Mucosa of rectum (tissue), 2 donors: ENCODE data around the gene HS3ST4.
"Not testable (repeated sequence)": the region's sequence is repeated elsewhere in the genome, so short reads cannot be mapped to it uniquely, and the experiment has no call there.

Experiments used
- H3K27ac ChIP-seq, 2 donors: one replicate each; pipeline ENCODE4 v1.7.0; 2013; ENCODE audit warnings: inconsistent platforms in 2 of 2, low read depth in 2 of 2, low read length in 2 of 2
- H3K27me3 ChIP-seq, 2 donors: one replicate each; pipeline ENCODE4 v1.7.0; 2013; ENCODE audit warnings: low read length in 2 of 2; ENCODE audit not compliant: control insufficient read depth in 2 of 2, insufficient read depth in 2 of 2
- H3K36me3 ChIP-seq, 2 donors: one replicate each; pipeline ENCODE4 v1.7.0; 2013; ENCODE audit warnings: low read length in 2 of 2; ENCODE audit not compliant: control insufficient read depth in 2 of 2, insufficient read depth in 2 of 2
- H3K4me1 ChIP-seq, 2 donors: one replicate each; pipeline ENCODE4 v1.7.0; 2013; ENCODE audit warnings: low read length in 2 of 2, mild to moderate bottlenecking in 1 of 2; ENCODE audit not compliant: control insufficient read depth in 2 of 2, insufficient read depth in 2 of 2
- H3K4me3 ChIP-seq, 2 donors: one replicate each; pipeline ENCODE4 v1.7.0; 2013; ENCODE audit warnings: low read length in 2 of 2
- H3K9ac ChIP-seq, 2 donors: one replicate each; pipeline ENCODE4 v1.7.0; 2013; ENCODE audit warnings: low read length in 2 of 2, low read depth in 1 of 2, mild to moderate bottlenecking in 1 of 2
- H3K9me3 ChIP-seq, 2 donors: one replicate each; pipeline ENCODE4 v1.7.0; 2013; ENCODE audit warnings: low read length in 2 of 2; ENCODE audit not compliant: control insufficient read depth in 2 of 2
- donor health status: healthy.
- donor health status: Normal muscosa, but diverticular disease.

The HS3ST4 gene

DNA sequence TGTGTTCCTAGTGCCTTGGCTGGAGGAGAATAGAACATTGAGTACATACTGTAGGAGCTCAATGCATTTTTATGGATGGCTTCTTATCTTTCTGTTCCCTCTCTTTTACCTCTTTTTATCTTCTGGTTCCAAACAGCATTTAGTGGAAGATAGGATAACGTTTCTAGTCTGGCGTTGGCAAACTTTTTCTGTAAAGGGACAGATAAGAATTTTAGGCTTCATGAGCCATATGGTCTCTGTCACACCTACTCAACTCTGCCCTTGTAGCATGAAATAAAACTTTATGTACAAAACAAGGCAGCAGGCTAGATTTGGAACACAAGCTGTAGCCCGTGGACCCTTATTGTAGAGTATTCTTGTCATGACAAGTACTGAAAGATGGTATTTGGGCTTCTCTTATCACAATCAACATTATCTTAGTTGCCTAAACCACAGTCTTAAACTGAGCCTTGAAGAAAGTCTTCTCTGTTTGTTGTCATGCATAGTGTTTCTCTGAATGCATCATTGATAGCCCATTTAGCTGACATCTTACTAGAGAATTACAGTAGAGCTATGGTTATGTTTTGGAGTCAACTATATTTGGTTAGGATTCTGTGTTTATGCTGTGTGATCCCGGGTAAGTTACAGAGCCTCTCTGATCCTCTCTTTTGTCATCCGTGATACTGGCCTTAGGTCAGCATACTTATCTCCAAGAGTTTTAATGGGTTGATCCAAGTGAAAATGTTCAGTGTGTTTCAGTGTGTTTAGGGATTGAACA is 80.2 kb downstream of the HS3ST4 start:
- H3K9me3 ChIP-seq = no peaks in the 10 kb centered on the region
- no peaks in the 10 kb centered on the region for H3K27me3 ChIP-seq
- H3K4me3 ChIP-seq = no peak overlapping the region
- H3K27ac ChIP-seq = no peak overlapping the region
- H3K4me1 ChIP-seq = no peaks in the 10 kb centered on the region
- no peaks in the 10 kb centered on the region for H3K36me3 ChIP-seq
- H3K9ac ChIP-seq = no peak overlapping the region

- not testable (repeated sequence) for H3K27me3 ChIP-seq, H3K4me1 ChIP-seq, H3K4me3 ChIP-seq, H3K36me3 ChIP-seq, H3K9me3 ChIP-seq, H3K27ac ChIP-seq, H3K9ac ChIP-seq
Observed at GRCh38 chr16:25776214-25776613, 84.5 kb downstream of the HS3ST4 start.

- Histone ChIP-seq H3K27ac (no peak overlapping the region), H3K4me3 (no peak overlapping the region), H3K36me3 (no peaks in the 10 kb centered on the region), H3K9me3 (no peaks in the 10 kb centered on the region), H3K9ac (no peak overlapping the region), H3K4me1 (no peaks in the 10 kb centered on the region), H3K27me3 (no peaks in the 10 kb centered on the region)
Observed at GRCh38 chr16:25783226-25783625, 91.5 kb downstream of the HS3ST4 start.

GRCh38 chr16:25785361-25785760 is 93.6 kb downstream of the HS3ST4 start:
- H3K9me3 ChIP-seq = no peaks in the 10 kb centered on the region
- H3K4me3 ChIP-seq = no peak overlapping the region
- no peaks in the 10 kb centered on the region for H3K4me1 ChIP-seq
- no peaks in the 10 kb centered on the region for H3K36me3 ChIP-seq
- H3K27ac ChIP-seq = no peak overlapping the region
- H3K27me3 ChIP-seq = no peaks in the 10 kb centered on the region
- no peak overlapping the region for H3K9ac ChIP-seq

GRCh38 chr16:25786748-25787147 is 95.0 kb downstream of the HS3ST4 start:
- no peaks in the 10 kb centered on the region for H3K4me1 ChIP-seq
- H3K27ac ChIP-seq = no peak overlapping the region
- H3K4me3 ChIP-seq = no peak overlapping the region
- H3K27me3 ChIP-seq = no peaks in the 10 kb centered on the region
- no peaks in the 10 kb centered on the region for H3K9me3 ChIP-seq
- no peak overlapping the region for H3K9ac ChIP-seq
- H3K36me3 ChIP-seq = no peaks in the 10 kb centered on the region

DNA sequence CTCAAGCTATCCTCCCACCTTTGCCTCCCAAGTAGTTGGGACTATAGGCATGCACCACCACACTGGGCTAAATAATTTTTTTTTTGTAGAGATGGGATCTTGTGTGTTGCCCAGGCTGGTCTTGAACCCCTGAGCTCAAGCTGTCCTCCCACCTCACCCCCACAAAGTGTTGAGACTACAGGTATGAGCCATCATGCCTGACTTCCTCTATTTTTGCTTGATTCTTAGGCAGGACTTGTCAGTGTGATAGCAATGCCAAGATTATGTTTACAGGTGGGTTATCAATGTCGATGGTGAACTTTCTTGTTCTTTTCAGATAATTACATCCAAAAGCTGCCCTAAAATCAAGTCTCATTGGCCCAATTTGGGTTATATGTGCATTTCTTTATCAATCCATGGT is 96.9 kb downstream of the HS3ST4 start:
- Histone ChIP-seq H3K27me3 (no peaks in the 10 kb centered on the region), H3K4me1 (no peaks in the 10 kb centered on the region)

DNA sequence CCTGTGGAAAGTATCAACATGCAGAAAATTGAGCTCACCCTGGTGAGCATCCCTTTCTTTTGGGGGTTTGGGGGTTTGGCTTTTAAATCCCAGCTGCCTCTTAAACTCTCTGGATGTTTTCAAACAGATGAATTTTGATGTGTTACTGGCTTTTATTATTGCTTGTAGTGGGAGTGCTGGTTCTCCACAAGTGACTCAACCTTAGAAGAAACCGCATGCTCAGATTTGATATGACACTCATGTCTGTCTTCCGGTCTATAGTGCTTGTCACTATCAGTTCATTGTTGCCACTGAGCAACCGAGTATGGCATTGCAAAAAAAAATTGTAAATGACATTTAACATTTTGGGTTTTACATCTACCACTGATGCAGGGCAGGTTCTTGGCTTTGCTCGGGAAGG is 104.5 kb downstream of the HS3ST4 start:
- Histone ChIP-seq H3K27me3 (no peaks in the 10 kb centered on the region), H3K27ac (no peak overlapping the region), H3K9ac (no peak overlapping the region), H3K4me3 (no peak overlapping the region), H3K4me1 (no peaks in the 10 kb centered on the region), H3K36me3 (no peaks in the 10 kb centered on the region), H3K9me3 (peaks cover 0 to 2% of the 10 kb centered on the region in 2 donors)

More for the DNA sequence above, 96.9 kb downstream of the HS3ST4 start:
- Histone ChIP-seq H3K9ac (no peak overlapping the region), H3K36me3 (no peaks in the 10 kb centered on the region), H3K27ac (no peak overlapping the region), H3K4me3 (no peak overlapping the region), H3K9me3 (no peaks in the 10 kb centered on the region)

DNA sequence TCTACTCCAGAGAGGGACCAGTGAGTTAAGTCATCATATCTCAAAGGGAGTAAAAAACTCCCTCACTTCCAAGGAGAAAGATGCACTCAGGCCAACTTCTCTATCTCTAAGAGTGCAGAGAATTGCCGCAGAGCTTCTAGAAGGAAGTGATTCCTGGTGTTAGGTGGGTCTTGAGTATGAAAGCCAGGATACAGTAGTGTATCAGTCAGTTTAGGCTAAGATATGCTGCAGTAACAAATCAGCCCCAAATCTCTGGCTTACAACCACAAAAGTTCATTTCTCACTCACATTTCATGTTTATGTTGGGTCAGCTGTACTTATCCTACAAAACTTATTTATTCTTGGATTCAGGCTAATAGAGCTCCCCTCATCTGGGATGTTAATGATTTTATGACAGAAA is 106.3 kb downstream of the HS3ST4 start:
- Histone ChIP-seq H3K9ac (no peak overlapping the region), H3K36me3 (no peaks in the 10 kb centered on the region), H3K27ac (no peak overlapping the region), H3K27me3 (no peaks in the 10 kb centered on the region), H3K4me1 (no peaks in the 10 kb centered on the region), H3K4me3 (no peak overlapping the region), H3K9me3 (peaks cover 0 to 2% of the 10 kb centered on the region in 2 donors)

- Histone ChIP-seq H3K9me3 (peaks cover 0 to 2% of the 10 kb centered on the region in 2 donors), H3K4me3 (no peak overlapping the region), H3K36me3 (no peaks in the 10 kb centered on the region), H3K9ac (no peak overlapping the region), H3K27ac (no peak overlapping the region), H3K27me3 (no peaks in the 10 kb centered on the region), H3K4me1 (no peaks in the 10 kb centered on the region)
Observed at GRCh38 chr16:25799816-25800215, 108.1 kb downstream of the HS3ST4 start.

DNA sequence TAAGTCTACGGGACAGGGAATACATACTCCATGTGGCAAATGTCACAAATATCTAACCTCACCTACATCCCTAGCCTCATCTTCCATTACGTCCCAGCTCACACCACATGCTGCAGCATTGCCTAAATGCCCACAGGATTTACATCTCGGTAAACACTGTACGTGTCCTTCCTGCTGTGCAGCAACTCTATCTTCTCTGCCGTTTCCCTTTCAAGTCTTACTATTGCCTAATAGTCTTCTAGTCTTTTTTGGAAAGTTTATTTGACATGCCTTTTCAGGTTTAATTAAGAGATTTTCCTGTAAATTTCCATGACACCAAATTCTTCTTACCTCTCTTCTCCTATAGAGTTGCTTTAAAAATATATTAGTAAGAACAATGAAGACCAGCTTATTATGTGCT is 120.5 kb downstream of the HS3ST4 start:
- no peak overlapping the region for H3K4me3 ChIP-seq
- H3K27ac ChIP-seq = no peak overlapping the region
- no peaks in the 10 kb centered on the region for H3K27me3 ChIP-seq
- H3K9ac ChIP-seq = no peak overlapping the region
- no peaks in the 10 kb centered on the region for H3K9me3 ChIP-seq
- H3K36me3 ChIP-seq = no peaks in the 10 kb centered on the region
- H3K4me1 ChIP-seq = no peaks in the 10 kb centered on the region
